OCI-LY3 (cell line): Measurements from ENCODE around the gene ROBO1.

Experiments used
- H2AFZ ChIP-seq: fragments of 200-600, 300-600 bp; shearing (Covaris generic); 2 replicates; pipeline ENCODE4 v1.6.0; 2014; ENCODE audit warnings: antibody characterized with exemption, low read depth, low read length
- H3K27ac ChIP-seq: fragments of 200-600, 300-600 bp; sonication (generic); 2 replicates; pipeline ENCODE4 v1.5.1; 2014; ENCODE audit warnings: mild to moderate bottlenecking, low read length, moderate library complexity, mixed read lengths
- H3K27me3 ChIP-seq: fragments of 200-600, 300-600 bp; sonication (generic); 2 replicates; pipeline ENCODE4 v1.6.1; 2014; ENCODE audit warnings: low read depth, low read length, mixed read lengths
- H3K36me3 ChIP-seq: fragments of 200-600, 300-600 bp; sonication (generic); replicated peaks from 2 replicates; pipeline ENCODE3; 2014; ENCODE audit warnings: low read depth, low read length, mixed read lengths
- H3K4me1 ChIP-seq: fragments of 300-600, 200-600 bp; sonication (generic); 2 replicates; pipeline ENCODE4 v1.6.1; 2014; ENCODE audit warnings: low read length, mixed read lengths
- H3K4me2 ChIP-seq: fragments of 200-600, 300-600 bp; sonication (generic); 2 replicates; pipeline ENCODE4 v1.6.1; 2014; ENCODE audit warnings: low read length, mixed read lengths
- H3K4me3 ChIP-seq: fragments of 300-600, 200-600 bp; sonication (generic); 2 replicates; pipeline ENCODE4 v1.5.1; 2014; ENCODE audit warnings: antibody characterized with exemption, mild to moderate bottlenecking, low read length, moderate library complexity
- H3K79me2 ChIP-seq: fragments of 300-600, 200-600 bp; shearing (Covaris generic); 2 replicates; pipeline ENCODE4 v1.6.1; 2014; ENCODE audit warnings: mild to moderate bottlenecking, low read length, mixed read lengths
- H3K9ac ChIP-seq: fragments of 300-600, 200-600 bp; shearing (Covaris generic); 2 replicates; pipeline ENCODE4 v1.6.0; 2014; ENCODE audit warnings: mild to moderate bottlenecking, low read length, moderate library complexity
- H3K9me3 ChIP-seq: fragments of 200-600, 300-600 bp; shearing (Covaris generic); 2 replicates; pipeline ENCODE4 v1.6.1; 2014; ENCODE audit warnings: low read length, mixed read lengths; ENCODE audit not compliant: insufficient read depth
- H4K20me1 ChIP-seq: fragments of 200-600, 300-600 bp; sonication (generic); 2 replicates; pipeline ENCODE4 v1.6.1; 2016; ENCODE audit warnings: low read length, mixed read lengths; ENCODE audit not compliant: insufficient read depth
- CTCF ChIP-seq: fragments of 200-600, 300-600 bp; sonication (generic); IDR thresholded peaks from 2 replicates; pipeline ENCODE4 v1.5.1; 2014; ENCODE audit warnings: antibody characterized with exemption, low read length, low read depth
- EZH2phosphoT487 ChIP-seq: fragments of 200-600 bp; shearing (Covaris generic); IDR thresholded peaks from 2 replicates; pipeline ENCODE4 v1.6.1; 2018; ENCODE audit warnings: antibody characterized with exemption, mixed run types, low read depth

Gene ROBO1

DNA sequence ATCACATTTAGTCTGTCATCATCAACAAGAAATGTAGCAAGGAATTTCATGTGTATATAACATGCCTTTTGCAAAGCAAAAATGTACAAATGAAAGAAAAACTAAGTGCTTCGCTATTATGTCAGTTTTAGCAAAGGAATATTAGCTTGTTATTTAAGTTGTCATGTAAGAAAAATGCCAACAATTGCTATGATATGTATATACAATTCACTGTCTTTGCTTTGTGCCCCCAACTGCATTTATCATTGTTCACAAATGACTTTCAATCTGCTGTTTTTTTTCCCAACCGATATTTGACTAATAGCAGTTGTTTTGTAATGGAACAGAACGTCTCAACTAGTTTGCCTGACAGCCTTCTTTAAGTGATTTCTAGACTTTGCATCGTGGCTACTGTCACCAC lies 207.1 kb downstream of the ROBO1 start:
- no peaks in the 10 kb centered on the region for H3K27me3 ChIP-seq
- H3K4me3 ChIP-seq: no peak overlapping the region
- no peak for TF ChIP-seq CTCF
- TF ChIP-seq EZH2phosphoT487: no peak
- no peaks in the 10 kb centered on the region for H3K9me3 ChIP-seq
- no peak overlapping the region for H3K9ac ChIP-seq
- H2AFZ ChIP-seq: no peak overlapping the region
- H3K4me2 ChIP-seq: no peak overlapping the region
- H3K27ac ChIP-seq: no peak overlapping the region
- H3K79me2 ChIP-seq: no peaks in the 10 kb centered on the region
- no peaks in the 10 kb centered on the region for H4K20me1 ChIP-seq
- H3K36me3 ChIP-seq: no peaks in the 10 kb centered on the region
- no peaks in the 10 kb centered on the region for H3K4me1 ChIP-seq

DNA sequence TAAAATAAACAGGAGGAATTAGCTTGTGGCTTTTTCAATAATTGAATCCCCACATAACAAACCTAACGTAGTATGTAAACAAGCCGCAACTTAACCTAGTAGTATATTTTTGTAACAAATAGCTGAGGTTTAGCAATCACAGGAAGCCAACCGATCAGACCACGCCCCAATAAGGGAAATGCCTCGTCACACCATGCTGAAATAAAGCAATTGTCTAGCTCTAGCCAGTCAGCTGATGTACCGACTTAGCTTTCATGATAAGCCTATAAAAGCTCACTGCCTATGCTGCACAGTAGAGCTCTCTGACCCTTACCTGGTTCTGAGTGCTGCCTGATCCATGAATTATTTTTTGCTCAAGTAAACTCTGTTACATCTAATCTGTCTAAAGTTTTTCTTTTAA lies 208.9 kb downstream of the ROBO1 start:
- H2AFZ ChIP-seq: no peak overlapping the region
- H3K9me3 ChIP-seq: no peaks in the 10 kb centered on the region
- no peaks in the 10 kb centered on the region for H3K4me1 ChIP-seq

DNA sequence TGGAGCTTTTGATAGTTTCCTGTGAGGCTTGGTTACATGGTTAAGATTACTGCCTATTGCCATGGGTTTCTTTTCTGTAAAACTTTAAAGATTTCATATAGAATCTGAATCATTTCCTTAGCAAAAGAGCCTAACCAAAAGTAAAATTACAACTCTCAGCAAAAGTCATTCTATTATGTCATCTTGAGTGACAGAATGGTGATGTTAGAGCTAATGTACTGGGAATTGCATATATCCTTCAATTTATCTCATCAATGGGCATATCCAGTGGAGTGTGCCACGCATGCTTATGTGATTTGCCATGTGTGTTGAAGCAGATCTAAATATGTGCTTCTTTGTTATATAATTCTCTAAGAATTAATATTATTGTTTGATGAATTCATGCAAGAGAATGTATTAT lies 212.1 kb downstream of the ROBO1 start:
- H3K27ac ChIP-seq: no peak overlapping the region
- H4K20me1 ChIP-seq: no peaks in the 10 kb centered on the region
- no peak overlapping the region for H3K4me3 ChIP-seq
- H3K4me2 ChIP-seq: no peak overlapping the region
- H2AFZ ChIP-seq: no peak overlapping the region
- H3K27me3 ChIP-seq: no peaks in the 10 kb centered on the region
- no peaks in the 10 kb centered on the region for H3K9me3 ChIP-seq
- H3K79me2 ChIP-seq: no peaks in the 10 kb centered on the region
- no peaks in the 10 kb centered on the region for H3K36me3 ChIP-seq
- no peaks in the 10 kb centered on the region for H3K4me1 ChIP-seq
- H3K9ac ChIP-seq: no peak overlapping the region
- TF ChIP-seq CTCF (no peak), EZH2phosphoT487 (no peak)

More for the DNA sequence above, 208.9 kb downstream of the ROBO1 start:
- Histone ChIP-seq H3K4me2 (no peak overlapping the region), H3K9ac (no peak overlapping the region), H3K4me3 (no peak overlapping the region), H3K79me2 (no peaks in the 10 kb centered on the region), H3K27ac (no peak overlapping the region), H3K27me3 (no peaks in the 10 kb centered on the region), H4K20me1 (no peaks in the 10 kb centered on the region), H3K36me3 (no peaks in the 10 kb centered on the region)
- TF ChIP-seq EZH2phosphoT487: no peak
- TF ChIP-seq CTCF: no peak

DNA sequence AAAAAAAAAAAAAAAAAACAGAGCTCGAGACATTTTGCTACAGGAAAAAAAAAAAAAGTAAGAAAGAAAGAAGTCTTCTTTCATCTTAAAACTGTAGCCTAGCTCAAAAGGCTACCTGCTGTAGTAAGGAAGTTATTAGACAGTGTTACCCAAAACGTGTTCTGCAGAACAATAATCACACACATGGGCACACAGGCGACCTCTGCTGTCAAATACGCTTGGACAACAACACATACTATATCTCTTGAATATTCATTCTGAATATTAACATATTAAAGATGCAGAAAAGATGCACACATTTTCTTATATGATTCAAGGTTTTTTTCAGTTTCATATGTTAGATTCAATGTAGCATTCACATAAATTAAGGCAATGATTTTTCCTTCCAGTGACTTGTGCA lies 215.8 kb downstream of the ROBO1 start:
- Histone ChIP-seq H3K27me3 (no peaks in the 10 kb centered on the region), H3K4me3 (no peak overlapping the region), H4K20me1 (no peaks in the 10 kb centered on the region), H3K27ac (no peak overlapping the region), H3K4me1 (no peaks in the 10 kb centered on the region), H3K9me3 (no peaks in the 10 kb centered on the region), H3K79me2 (no peaks in the 10 kb centered on the region), H3K4me2 (no peak overlapping the region), H2AFZ (no peak overlapping the region), H3K9ac (no peak overlapping the region), H3K36me3 (no peaks in the 10 kb centered on the region)
- TF ChIP-seq EZH2phosphoT487: no peak
- TF ChIP-seq CTCF: peak; percentile 32
